ENCODE measurements around the gene PPP1R18. TPM values are rescaled to one million over a fixed set of nuclear protein-coding genes. Genes with fewer than 3 reads are reported as not detected.

PPP1R18 gene
- total RNA-seq, 1 experiment from 2014 or later: 66.9 TPM

GRCh38 chr6:30707281-30707850, 20.9 kb upstream of the PPP1R18 start:
- no peaks in the 10 kb centered on the region for H3K27me3 Mint-ChIP-seq (ENCODE audit: insufficient read depth, unreplicated experiment)
- no peak overlapping the region for H3K4me3 Mint-ChIP-seq (ENCODE audit: unreplicated experiment)
- no TSS peak for BruUV-seq (replicated peaks)
- intact Hi-C loops (cut with micrococcal nuclease): no loop called here
- ChIA-PET POLR2A (interaction anchor here (0.6 to 1.9 kb wide), 7 partner anchors 10 to 94 kb away, joined by 3 to 9 read pairs (median 3); partner anchors contain the start of gene MDC1), CTCF (interaction anchor here (0.9 kb wide), 1 partner anchor 10 kb away, joined by 3 read pairs; the partner anchor contains the start of gene MDC1)
- peak overlapping the region; percentile 62 for H3K27ac Mint-ChIP-seq (ENCODE audit: low read depth, unreplicated experiment)
- peak; percentile 75 for DNase-seq (ENCODE audit: unreplicated experiment)
- peaks cover 17% of the 10 kb centered on the region for H3K4me1 Mint-ChIP-seq (ENCODE audit: insufficient read depth, unreplicated experiment)
- no peaks in the 10 kb centered on the region for H3K9me3 Mint-ChIP-seq (ENCODE audit: unreplicated experiment)
- peaks cover 42% of the 10 kb centered on the region for H3K36me3 Mint-ChIP-seq (ENCODE audit: insufficient read depth, unreplicated experiment)
- TF ChIP-seq CTCF (IDR thresholded peaks at IDR 0.05; ENCODE audit: unreplicated experiment): no peak

- intact Hi-C loops (cut with micrococcal nuclease): no loop called here
- POLR2A ChIA-PET: interaction anchor here (0.7 to 1.4 kb wide), 3 partner anchors 10 to 14 kb away, joined by 4 to 7 read pairs (median 5); partner anchors contain the start of genes MDC1 and NRM
These were observed 19.2 kb upstream of the PPP1R18 start for GRCh38 chr6:30705620-30706019.

GRCh38 chr6:30703821-30704220, 17.4 kb upstream of the PPP1R18 start:
- no peaks in the 10 kb centered on the region for H3K27me3 Mint-ChIP-seq (ENCODE audit: insufficient read depth, unreplicated experiment)
- no peak overlapping the region for H3K4me3 Mint-ChIP-seq (ENCODE audit: unreplicated experiment)
- POLR2A ChIA-PET: interaction anchor here (0.6 to 2.1 kb wide), 7 partner anchors 9 to 119 kb away, joined by 3 to 11 read pairs (median 3); partner anchors contain the start of genes MDC1 and NRM
- no TSS peak for BruUV-seq (replicated peaks)
- peaks cover 21% of the 10 kb centered on the region for H3K4me1 Mint-ChIP-seq (ENCODE audit: insufficient read depth, unreplicated experiment)
- intact Hi-C loops (cut with micrococcal nuclease): no loop called here
- no peak overlapping the region for H3K27ac Mint-ChIP-seq (ENCODE audit: low read depth, unreplicated experiment)
- no peak for TF ChIP-seq CTCF (IDR thresholded peaks at IDR 0.05; ENCODE audit: unreplicated experiment)
- peaks cover 30% of the 10 kb centered on the region for H3K36me3 Mint-ChIP-seq (ENCODE audit: insufficient read depth, unreplicated experiment)
- DNase-seq (ENCODE audit: unreplicated experiment): no peak
- CTCF ChIA-PET: interaction anchor here (0.9 to 2.8 kb wide), 4 partner anchors 8 to 39 kb away, joined by 3 to 14 read pairs (median 4); partner anchors contain the start of gene TUBB
- H3K9me3 Mint-ChIP-seq (ENCODE audit: unreplicated experiment): no peaks in the 10 kb centered on the region

More at GRCh38 chr6:30705620-30706019, 19.2 kb upstream of the PPP1R18 start:
- Mint-ChIP-seq H3K27me3 (ENCODE audit: insufficient read depth, unreplicated experiment) (no peaks in the 10 kb centered on the region), H3K4me1 (ENCODE audit: insufficient read depth, unreplicated experiment) (peaks cover 16% of the 10 kb centered on the region), H3K36me3 (ENCODE audit: insufficient read depth, unreplicated experiment) (peaks cover 34% of the 10 kb centered on the region), H3K9me3 (ENCODE audit: unreplicated experiment) (no peaks in the 10 kb centered on the region), H3K4me3 (ENCODE audit: unreplicated experiment) (no peak overlapping the region), H3K27ac (ENCODE audit: low read depth, unreplicated experiment) (no peak overlapping the region)
- no peak for DNase-seq (ENCODE audit: unreplicated experiment)
- CTCF ChIA-PET: interaction anchor here (1.5 to 2.8 kb wide), 2 partner anchors 9 to 16 kb away, joined by 5 to 14 read pairs; partner anchors contain the start of gene TUBB
- TF ChIP-seq CTCF (IDR thresholded peaks at IDR 0.05; ENCODE audit: unreplicated experiment): no peak
- no TSS peak for BruUV-seq (replicated peaks)

GRCh38 chr6:30703011-30703410, 16.6 kb upstream of the PPP1R18 start:
- BruUV-seq (replicated peaks): no TSS peak
- Mint-ChIP-seq H3K4me1 (ENCODE audit: insufficient read depth, unreplicated experiment) (peaks cover 19% of the 10 kb centered on the region), H3K27me3 (ENCODE audit: insufficient read depth, unreplicated experiment) (no peaks in the 10 kb centered on the region), H3K36me3 (ENCODE audit: insufficient read depth, unreplicated experiment) (peaks cover 25% of the 10 kb centered on the region), H3K27ac (ENCODE audit: low read depth, unreplicated experiment) (no peak overlapping the region), H3K4me3 (ENCODE audit: unreplicated experiment) (no peak overlapping the region), H3K9me3 (ENCODE audit: unreplicated experiment) (no peaks in the 10 kb centered on the region)
- ChIA-PET POLR2A (interaction anchor here (1.2 to 2.1 kb wide), 2 partner anchors 12 to 14 kb away, joined by 8 to 11 read pairs; partner anchors contain the start of genes MDC1 and NRM), CTCF (interaction anchor here (0.5 to 1.0 kb wide), 3 partner anchors 9 to 1070 kb away, joined by 3 to 5 read pairs (median 3); no protein-coding TSS in a partner anchor)
- intact Hi-C loops (cut with micrococcal nuclease): no loop called here
- DNase-seq (ENCODE audit: unreplicated experiment): no peak
- no peak for TF ChIP-seq CTCF (IDR thresholded peaks at IDR 0.05; ENCODE audit: unreplicated experiment)

All from MCF 10A (cell line).